ENCODE results near the gene SLC35D3.
"Not testable (repeated sequence)": the region's sequence is repeated elsewhere in the genome, so short reads cannot be mapped to it uniquely, and the experiment has no call there.

The SLC35D3 gene

DNA sequence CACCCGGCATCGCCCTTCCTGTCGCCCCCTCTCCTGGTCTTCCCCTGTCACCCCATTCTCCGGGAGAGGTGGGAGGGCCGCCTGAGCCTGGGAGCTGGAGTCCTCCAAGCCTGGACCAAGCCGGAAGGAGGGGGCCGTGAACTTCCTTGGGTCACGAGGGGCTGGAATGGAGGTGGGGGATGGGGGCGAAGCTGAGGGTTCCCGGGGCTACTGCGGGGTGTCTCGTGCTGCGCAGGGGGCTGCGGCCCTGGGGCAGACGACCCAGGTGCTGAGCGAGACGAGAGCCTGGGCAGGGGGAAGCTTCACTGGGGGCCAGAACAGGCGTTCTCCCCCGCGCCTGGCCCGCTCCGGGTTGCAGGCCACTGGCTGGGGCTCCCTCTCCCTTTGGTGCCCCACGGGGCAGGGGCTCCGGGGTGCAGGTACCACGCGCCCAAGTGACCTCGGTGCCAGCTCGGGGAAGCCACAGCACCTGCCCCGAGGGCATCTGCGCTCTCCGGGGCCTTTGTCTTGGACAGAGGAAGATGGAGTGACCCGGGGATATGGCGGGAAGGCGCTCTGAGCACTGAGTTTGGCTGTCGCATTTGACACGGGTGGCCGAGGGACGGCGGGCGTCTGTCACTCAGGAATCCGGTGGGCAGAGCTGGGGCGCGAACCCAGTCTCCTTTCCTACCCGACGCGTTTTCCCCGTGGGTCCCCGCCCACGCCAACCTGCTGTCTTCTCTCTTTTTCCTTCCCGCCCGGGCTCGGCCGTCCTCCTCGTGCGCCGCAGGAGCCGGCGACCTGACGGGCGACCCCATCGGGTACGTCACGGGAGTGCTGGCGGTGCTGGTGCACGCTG lies 1.2 kb downstream of the SLC35D3 start:
- DNase-seq = no peak

DNA sequence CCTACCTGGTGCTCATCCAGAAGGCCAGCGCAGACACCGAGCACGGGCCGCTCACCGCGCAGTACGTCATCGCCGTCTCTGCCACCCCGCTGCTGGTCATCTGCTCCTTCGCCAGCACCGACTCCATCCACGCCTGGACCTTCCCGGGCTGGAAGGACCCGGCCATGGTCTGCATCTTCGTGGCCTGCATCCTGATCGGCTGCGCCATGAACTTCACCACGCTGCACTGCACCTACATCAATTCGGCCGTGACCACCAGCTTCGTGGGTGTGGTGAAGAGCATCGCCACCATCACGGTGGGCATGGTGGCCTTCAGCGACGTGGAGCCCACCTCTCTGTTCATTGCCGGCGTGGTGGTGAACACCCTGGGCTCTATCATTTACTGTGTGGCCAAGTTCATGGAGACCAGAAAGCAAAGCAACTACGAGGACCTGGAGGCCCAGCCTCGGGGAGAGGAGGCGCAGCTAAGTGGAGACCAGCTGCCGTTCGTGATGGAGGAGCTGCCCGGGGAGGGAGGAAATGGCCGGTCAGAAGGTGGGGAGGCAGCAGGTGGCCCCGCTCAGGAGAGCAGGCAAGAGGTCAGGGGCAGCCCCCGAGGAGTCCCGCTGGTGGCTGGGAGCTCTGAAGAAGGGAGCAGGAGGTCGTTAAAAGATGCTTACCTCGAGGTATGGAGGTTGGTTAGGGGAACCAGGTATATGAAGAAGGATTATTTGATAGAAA lies 2.0 kb downstream of the SLC35D3 start:
- DNase-seq = no peak

DNA sequence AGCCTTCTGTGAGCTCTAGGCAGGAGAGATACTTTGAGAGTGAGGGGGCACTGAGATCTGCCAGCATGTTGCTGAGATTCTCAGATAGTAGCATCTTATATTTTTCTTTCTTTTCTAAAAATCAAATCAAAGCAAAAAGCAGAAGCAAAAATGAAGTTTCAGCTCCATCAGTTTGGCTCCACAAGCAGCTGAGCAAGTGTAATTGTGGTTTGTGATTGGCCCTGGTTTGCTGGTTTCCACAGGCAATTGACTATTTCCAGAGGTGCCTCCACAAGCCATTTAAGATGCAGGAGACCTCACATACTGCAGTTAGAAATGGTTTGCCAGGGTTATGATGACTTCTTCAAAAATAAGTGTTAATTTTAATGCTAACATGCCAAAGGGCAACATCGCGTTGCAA lies 4.3 kb downstream of the SLC35D3 start:
- no peak for DNase-seq

DNA sequence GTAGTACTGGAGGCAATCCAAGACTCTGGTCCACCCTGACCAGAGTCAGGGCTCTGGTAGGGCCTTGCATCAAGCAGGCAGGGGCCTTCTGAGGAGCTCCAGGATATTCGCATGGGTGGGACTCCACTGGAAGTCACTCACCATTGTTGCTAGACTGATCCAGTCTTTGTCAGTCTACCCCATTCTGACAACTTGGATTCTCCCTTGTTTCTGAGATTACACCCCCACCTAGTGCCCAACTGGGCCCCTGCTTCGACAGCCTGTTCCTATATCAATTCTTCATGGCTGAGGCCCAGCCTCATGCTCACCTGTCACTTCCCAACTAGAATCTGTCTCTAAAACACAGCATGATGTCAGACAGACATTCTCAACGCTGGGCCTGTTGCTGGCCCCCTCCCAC lies 5.2 kb downstream of the SLC35D3 start:
- no peak for DNase-seq

DNA sequence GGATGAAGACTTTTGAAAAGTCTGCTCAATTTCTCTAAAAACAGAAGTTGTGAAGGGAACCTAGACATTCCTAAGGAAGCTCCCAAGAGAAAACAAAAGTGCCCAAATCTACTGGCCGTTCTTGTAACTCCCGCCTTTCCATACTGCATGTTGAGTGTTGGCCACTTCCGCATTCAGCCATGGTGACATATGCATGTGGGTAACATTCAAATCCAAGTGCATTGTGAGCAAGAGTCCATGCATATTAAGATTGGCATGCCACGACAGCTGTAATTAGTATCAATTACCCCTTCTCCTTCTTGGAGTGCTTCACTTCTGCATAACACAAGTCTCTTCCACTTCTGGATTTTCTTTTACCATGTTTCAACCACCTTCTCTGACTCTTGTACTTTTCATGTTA lies 8.4 kb downstream of the SLC35D3 start:
- no peak for DNase-seq

DNA sequence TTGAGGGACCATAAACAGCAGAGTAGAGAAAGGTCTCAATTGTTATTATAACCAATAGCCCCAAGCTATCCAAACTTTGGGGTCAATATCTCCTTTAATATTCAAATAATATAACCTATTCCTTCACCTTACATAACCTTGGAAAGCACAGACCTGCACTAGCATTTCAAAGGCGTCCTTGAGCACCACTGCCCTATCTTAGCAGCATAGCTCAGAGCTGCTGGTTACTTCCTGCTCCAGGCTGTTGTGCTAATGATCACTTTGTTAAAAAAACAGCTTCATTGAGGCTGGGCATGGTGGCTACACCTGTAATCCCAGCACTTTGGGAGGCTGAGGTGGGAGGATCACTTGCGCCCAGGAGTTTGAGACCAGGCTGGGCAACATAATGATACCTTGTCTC lies 10.5 kb downstream of the SLC35D3 start:
- no peak for DNase-seq

DNA sequence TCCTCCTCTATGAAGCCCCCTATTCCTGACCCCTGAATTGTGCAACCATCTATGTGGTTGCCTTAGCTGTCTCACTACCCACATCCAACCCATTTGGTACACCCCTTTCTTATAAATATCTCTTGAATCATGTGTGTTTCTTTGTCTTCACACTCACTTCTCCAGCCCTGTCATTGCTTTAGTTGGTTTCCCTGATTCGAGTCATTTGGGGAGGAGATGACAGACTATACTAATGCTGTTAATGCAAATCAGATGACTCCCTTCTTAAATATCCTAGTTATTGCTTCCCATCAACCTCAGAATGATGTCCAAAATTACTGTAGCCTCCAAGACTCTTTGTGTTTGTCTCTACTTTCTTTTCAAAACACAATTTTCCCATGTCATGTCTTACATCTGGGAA lies 23.0 kb downstream of the SLC35D3 start:
- DNase-seq = no peak

DNA sequence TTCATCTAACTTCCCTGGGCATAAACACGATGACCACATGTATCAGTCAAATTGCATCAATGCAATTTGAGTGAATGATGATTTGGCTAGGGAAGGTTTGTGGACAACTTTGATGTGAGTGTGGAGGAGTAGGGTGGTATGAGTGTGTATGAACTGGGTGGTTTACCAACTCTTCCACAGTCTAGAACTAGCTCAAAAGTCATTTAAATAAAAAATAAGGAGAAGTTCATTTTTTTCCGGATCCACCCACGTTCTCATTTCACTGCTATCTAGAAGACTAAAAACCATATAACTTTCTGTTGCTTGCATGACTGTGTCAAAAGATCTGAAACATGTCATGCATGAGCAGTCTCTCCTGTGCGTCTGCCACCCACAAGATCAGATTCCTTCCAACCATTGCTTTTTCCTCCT lies 23.6 kb downstream of the SLC35D3 start:
- no peak for DNase-seq

DNA sequence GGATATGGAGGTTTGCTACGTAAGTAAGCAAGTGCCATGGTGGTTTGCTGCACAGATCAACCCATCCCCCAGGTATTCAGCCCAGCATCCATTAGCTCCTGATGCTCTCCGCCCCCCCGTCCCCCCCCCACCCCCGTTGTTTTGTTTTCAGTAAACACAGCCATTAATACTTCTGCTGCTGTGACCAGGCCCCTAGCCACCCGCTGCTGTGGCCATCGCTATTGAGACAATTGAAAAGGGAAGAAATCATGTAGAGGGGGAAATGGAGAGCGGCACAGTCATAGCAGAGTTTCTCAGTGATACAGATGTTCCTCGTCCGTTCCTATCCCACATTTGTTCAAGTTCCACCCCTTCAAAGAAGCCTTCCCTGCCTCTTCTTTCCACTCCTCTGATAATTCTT lies 24.9 kb downstream of the SLC35D3 start:
- DNase-seq = no peak

DNA sequence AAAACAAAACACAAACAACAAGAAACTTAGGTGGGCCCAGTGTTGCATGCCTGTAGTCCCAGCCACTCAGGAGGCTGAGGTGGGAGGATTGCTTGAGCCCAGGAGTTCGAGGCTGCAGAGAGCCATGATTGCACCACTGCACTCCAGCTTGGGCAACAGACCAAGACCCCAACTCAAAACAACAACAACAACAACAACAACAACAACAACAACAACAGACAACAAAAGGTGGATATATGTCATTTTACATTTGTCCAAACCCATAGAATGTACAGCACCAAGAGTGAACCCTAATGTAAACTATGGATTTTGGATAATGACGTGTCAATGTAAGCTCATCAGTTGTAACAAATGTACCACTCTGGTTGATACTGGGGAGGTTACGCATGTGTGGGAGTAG lies 27.9 kb downstream of the SLC35D3 start:
- not testable (repeated sequence) for DNase-seq

DNA sequence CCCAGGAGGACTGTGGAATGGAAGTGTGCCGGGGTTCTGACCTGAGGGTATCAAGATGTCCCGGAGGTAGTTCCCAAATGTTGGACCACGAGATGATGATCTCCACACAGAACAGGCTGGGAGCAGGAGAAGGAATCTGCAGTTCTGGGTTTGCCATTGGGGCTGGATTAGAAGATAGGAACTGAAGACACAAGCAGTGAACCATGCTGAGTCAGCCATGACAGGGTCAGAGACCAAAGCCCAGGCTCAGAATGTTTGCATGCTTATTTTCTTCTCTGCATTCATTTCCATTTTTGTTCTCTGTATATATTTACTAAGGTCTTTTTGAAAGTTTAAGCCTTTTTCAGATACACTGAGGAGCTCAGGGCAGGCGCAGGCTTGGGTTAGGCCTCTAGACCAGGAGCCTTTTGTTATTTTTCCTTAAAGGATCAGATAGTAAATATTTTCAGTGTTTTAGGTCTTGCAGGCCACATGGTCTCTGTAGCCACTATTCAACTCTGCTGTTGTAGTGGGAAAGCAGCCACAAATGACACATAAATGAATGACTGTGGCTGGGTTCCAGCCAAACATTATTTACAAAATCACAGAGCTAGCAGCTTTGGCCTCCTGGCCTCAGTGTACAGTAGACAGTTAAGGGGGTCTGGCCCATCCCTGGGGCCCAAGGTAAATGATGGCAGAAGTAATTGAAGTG lies 28.5 kb downstream of the SLC35D3 start:
- no peak for DNase-seq

DNA sequence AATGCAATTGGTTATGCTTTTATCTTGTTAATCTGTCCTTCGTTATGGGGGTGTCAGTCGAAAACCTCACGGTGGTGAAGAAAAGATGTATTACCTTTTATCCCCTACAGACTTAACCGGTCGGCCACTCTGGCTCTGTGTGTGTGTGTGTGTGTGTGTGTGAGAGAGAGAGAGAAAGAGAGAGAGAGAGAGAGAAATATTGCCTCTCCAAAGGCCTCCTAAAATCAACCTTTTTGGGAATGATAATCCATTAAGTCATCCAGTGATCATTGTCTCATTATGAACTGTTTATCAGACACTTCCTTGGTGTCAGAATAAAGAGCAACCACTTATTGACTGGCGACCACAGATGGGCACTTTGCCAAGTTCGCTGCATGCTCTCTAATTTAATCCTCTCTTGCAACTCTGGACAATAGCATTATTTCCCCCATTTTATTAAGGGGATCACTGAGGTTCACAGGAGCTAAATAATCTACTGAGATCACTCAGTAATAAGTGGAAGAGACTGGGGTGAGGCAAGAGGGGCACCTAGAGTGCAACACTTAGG lies 30.7 kb downstream of the SLC35D3 start:
- no peak for DNase-seq

DNA sequence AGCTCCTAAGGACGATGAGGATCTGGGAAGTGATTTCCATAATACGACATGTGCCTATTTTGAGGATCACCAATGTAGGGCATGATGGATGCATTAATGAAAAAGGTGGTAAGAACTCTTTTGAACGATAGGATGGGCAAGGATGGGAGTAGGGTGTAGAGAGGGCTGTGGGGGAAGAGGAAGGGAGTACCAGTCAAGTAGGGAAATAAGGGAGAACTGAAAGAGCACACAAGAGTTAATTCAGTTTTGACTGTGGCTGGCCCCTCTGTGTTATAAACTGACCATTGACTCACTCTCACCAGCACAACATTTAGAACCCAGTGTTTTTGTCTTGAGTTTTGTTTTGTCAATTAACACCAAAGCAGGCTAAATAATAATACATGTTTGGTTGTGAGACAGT lies 33.0 kb downstream of the SLC35D3 start:
- no peak for DNase-seq

DNA sequence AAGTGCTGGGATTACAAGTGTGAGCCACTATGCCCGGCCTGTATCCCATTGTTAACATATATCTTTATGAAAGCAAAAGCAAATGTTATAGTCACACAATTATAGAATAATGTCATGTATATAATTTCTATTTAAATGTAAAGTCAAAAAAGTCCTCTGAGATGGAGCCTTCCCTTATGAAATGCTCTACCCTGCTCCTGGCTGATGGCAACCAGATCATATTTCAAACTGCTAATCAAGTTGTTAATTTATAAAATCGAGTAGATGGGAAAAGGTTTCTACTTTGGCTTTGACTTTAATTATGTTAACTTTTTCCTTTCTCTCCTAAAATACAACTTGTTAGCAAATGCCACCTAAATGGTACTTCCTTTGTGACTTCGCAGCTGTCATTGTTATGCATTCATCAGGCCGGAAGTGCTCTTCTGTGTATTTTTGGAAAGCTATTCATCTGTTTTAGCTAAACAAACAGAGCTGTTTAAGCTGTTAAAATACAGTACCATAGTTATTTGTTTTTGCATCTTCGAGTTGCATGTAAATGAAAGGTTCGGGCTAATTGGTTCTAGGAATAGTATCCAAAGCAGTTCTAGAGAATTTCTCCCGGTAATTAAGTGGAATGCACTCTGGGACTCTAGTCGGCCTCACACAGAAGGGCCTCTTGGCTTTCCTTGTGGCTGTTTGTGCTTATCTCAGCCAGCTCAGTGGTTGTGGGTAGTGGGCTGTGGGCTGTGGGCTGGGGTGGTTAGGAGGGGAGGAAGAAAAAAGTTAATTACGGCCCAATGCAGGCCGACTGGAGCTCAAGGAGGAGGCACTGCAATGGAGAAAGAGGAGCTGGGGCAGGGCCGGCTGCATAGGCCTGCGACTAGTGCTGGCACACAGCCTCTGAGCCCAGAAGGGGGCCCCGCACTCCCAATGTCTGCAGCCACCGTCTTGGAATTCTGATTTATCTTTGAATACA lies 34.8 kb downstream of the SLC35D3 start:
- no peak for DNase-seq

DNA sequence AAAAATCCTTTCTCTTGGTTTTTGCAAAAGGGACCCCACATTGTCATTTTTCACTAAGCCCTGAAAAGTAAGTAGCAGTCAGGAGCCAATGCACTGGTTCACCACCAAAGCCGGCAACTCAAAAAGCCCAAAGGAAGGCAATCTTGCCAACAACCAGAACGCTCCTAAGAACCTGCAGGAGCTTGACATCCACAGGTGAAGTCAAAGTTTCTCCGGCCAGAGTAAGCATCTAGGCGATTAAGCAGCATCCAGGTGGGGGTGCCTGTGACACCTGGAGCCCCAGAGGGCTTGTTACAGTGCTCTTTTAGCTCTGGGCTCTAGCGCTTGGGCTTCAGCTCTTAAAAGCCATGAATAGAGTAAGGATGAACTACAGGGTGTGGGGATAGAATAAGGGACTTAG lies 36.1 kb downstream of the SLC35D3 start:
- DNase-seq = no peak

DNA sequence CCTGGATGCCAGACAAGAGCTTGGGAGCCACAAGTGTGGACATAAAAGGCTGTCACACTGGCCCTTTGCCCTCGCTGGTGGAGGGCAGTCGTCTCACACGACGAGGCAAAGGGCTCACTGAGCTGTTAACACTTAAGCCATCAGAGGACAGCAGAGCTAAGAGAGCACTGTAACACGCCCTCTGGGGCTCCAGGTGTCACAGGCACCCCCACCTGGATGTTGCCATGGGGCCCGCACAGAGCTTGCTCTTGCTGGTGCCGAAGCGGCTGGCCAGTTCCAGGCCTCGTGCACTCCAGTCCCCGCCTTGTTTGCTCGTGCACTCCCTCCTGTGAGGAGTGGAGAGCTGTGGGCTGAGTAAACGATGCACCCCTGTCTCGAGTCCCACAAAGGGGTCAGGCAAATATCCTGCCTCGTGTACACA lies 37.4 kb downstream of the SLC35D3 start:
- DNase-seq = no peak

DNA sequence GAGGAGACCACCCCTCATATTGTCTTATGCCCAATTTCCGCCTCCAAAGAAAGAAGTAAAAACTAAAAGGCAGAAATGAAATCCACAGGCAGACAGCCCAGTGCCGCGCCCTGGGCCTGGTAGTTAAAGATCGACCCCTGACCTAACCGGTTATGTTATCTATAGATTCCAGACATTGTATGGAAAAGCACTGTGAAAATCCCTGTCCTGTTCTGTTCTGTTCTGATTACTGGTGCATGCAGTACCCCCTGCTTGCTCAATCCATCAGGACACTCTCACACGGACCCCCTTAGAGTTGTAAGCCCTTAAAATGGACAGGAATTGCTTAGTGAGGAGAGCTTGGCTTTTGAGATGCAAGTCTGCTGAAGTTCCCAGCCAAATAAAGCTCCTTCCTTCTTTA lies 37.8 kb downstream of the SLC35D3 start:
- DNase-seq = not testable (repeated sequence)

DNA sequence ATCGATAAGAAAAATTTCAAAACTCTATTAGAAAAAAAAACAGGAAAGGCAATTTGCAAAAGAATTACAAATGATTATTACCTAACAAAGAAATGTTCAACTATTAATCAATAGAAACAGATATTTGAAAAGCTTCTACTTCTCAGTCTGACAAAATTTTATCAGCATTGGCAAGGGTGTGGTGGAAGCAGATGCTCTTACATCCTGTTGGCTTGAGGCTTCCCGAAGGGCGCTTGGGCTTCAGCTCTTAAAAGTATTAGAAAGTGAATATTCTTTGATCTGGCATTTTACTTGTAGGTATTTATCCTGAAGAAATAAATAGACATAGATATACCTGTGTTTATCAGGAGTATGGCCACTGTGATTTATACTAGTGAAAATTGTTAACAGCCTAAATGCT lies 38.7 kb downstream of the SLC35D3 start:
- DNase-seq = no peak

DNA sequence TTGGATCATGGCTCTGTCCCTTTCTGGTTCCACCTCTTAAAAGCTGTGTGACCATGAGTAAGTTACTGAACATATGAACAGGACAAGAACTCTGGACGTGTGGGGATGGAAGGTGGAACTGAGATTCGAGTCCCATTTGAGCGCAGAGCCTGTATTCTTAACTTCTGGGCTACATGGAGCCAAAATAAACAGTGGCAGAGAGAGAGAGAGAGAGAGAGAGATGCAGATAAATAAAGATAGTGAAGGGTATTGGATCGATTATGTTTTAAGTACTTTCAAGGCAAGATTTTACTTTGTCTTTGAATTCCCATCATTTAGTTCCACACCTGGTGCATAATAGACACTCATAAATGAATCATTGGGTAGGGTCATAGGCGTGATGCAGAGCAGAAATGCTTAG lies 39.7 kb downstream of the SLC35D3 start:
- no peak for DNase-seq

DNA sequence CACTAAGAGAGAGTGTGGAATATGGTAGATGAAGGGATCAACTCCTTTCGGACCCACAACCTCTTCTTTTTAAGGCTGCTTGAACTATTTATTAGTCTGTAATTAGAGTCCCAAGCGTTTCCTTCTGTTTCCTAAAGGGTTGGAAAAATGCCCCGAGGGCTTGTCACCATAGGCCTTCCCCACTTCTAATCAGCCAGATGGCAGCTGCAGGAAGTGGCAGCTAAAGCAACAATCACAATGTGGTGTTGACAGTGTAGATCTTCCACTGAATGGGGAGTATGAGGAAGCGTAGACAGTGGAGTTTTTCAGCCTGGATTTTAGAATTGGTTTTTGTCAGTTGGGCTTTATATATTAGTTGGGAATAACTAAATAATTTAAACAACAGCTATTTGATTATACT lies 40.6 kb downstream of the SLC35D3 start:
- no peak for DNase-seq

DNA sequence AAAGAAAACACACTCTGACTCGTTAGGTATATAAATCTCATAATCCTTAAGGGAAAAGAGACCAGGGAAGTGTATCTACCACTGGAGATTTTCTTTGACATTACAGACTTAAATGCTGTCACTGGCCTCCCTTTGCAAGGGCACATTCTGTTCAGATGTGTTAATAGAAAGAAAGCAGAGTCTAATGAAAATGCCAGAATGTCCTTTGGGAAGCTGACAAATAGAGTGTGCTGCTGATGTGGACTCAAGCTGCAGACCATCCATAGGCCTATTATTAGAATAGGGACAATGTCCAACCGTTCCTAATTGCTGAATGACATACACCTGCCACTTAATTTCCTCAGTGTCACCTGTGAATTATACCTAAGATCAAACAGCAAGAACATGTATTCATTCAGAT lies 41.2 kb downstream of the SLC35D3 start:
- DNase-seq = no peak

DNA sequence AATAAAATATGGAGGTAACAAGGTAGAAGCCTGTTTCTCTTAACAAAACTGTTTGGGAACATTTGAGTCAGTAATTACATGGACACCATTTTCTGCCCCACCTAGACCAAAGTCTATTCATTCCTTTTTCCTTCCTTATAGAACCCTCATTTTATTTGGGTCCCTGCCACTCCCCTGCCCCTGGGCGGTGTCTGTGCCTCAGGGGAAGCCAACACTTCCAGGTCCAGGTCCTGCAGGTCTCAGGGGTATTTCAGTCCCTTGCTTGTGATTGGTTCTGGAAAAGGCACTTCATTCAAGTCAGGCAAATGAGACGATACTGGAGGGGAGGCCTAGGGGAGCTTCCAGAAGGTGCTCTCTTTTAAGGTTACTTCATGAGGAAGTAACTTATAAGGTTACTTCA lies 42.3 kb downstream of the SLC35D3 start:
- no peak for DNase-seq

Measured in CD4-positive, alpha-beta T cell treated with Interleukin-15 for 1 hour (primary cell).